Activated CD4-positive, alpha-beta T cell treated with anti-CD3 and anti-CD28 coated beads, Interleukin-2, amount 10 ng/mL, durations not matched to agents 7 days and 5 days (primary cell): ENCODE measurements around the gene SLX4IP. TPM values are rescaled to one million over a fixed set of nuclear protein-coding genes. Genes with fewer than 3 reads are reported as not detected.

Experiments used
- CTCF ChIA-PET: fragments of 350-600 bp; sonication (Branson Sonifier 250); formaldehyde crosslinking; loops from one replicate; lab custom pipeline; 2021; ENCODE audit warnings: antibody characterized with exemption; lab: Charles Lee
- POLR2A ChIA-PET: fragments of 350-600 bp; sonication (Branson Sonifier 250); formaldehyde crosslinking; loops from one replicate; lab custom pipeline; 2021; ENCODE audit warnings: antibody characterized with exemption; lab: Charles Lee
- DNase-seq: peaks from one replicate; pipeline ENCODE4 v3.0.0-alpha.2; 2020
- H3K27ac Mint-ChIP-seq: one replicate; pipeline ENCODE4 v1.8.0; 2021; ENCODE audit warnings: mild to moderate bottlenecking, moderate library complexity, mixed read lengths
- H3K27me3 Mint-ChIP-seq: one replicate; pipeline ENCODE4 v1.8.0; 2021; ENCODE audit warnings: mixed read lengths
- H3K36me3 Mint-ChIP-seq: one replicate; pipeline ENCODE4 v1.8.0; 2021; ENCODE audit warnings: low read depth, mixed read lengths
- H3K4me1 Mint-ChIP-seq: one replicate; pipeline ENCODE4 v1.8.0; 2021; ENCODE audit warnings: mixed read lengths
- H3K4me3 Mint-ChIP-seq: one replicate; pipeline ENCODE4 v1.8.0; 2021; ENCODE audit warnings: mild to moderate bottlenecking, moderate library complexity, mixed read lengths
- H3K9me3 Mint-ChIP-seq: one replicate; pipeline ENCODE4 v1.8.0; 2021; ENCODE audit warnings: mixed read lengths
- total RNA-seq, 2 experiments: library from RNA; stranded (reverse); gene quantifications; one replicate each; pipeline ENCODE4 v1.2.3, GENCODE V29; 2021

Gene SLX4IP
- total RNA-seq, 2 experiments from 2014 or later: 9.2 to 9.5 TPM

GRCh38 chr20:10508060-10508459 lies 73.0 kb downstream of the SLX4IP start:
- no peak for DNase-seq
- Mint-ChIP-seq H3K9me3 (no peaks in the 10 kb centered on the region), H3K36me3 (peaks cover 6% of the 10 kb centered on the region), H3K27me3 (no peaks in the 10 kb centered on the region), H3K27ac (no peak overlapping the region), H3K4me3 (no peak overlapping the region), H3K4me1 (peaks cover 24% of the 10 kb centered on the region)
- ChIA-PET POLR2A (no interaction called here), CTCF (no interaction called here)

GRCh38 chr20:10508468-10509251 lies 73.6 kb downstream of the SLX4IP start:
- POLR2A ChIA-PET: no interaction called here
- Mint-ChIP-seq H3K36me3 (peaks cover 6% of the 10 kb centered on the region), H3K27ac (no peak overlapping the region), H3K4me3 (no peak overlapping the region), H3K27me3 (no peaks in the 10 kb centered on the region), H3K4me1 (peaks cover 27% of the 10 kb centered on the region), H3K9me3 (no peaks in the 10 kb centered on the region)
- CTCF ChIA-PET: interaction anchor here (0.7 kb wide), 1 partner anchor 67 kb away, joined by 3 read pairs; no protein-coding TSS in a partner anchor
- no peak for DNase-seq

GRCh38 chr20:10509376-10509775 lies 74.3 kb downstream of the SLX4IP start:
- Mint-ChIP-seq H3K36me3 (peaks cover 6% of the 10 kb centered on the region), H3K27ac (no peak overlapping the region), H3K27me3 (no peaks in the 10 kb centered on the region), H3K9me3 (no peaks in the 10 kb centered on the region), H3K4me1 (peaks cover 29% of the 10 kb centered on the region), H3K4me3 (no peak overlapping the region)
- CTCF ChIA-PET: interaction anchor here (0.7 kb wide), 1 partner anchor 67 kb away, joined by 3 read pairs; no protein-coding TSS in a partner anchor
- DNase-seq: no peak
- POLR2A ChIA-PET: no interaction called here

GRCh38 chr20:10510216-10510615 lies 75.1 kb downstream of the SLX4IP start:
- POLR2A ChIA-PET: no interaction called here
- H3K27ac Mint-ChIP-seq: no peak overlapping the region
- CTCF ChIA-PET: interaction anchor here (1.3 kb wide), 1 partner anchor 76 kb away, joined by 5 read pairs; the partner anchor contains the start of genes MKKS and SLX4IP
- H3K4me3 Mint-ChIP-seq: no peak overlapping the region
- H3K9me3 Mint-ChIP-seq: no peaks in the 10 kb centered on the region
- H3K4me1 Mint-ChIP-seq: peaks cover 34% of the 10 kb centered on the region
- no peak for DNase-seq
- H3K36me3 Mint-ChIP-seq: peaks cover 6% of the 10 kb centered on the region
- no peaks in the 10 kb centered on the region for H3K27me3 Mint-ChIP-seq

GRCh38 chr20:10511170-10511508 lies 76.0 kb downstream of the SLX4IP start:
- Mint-ChIP-seq H3K4me1 (peaks cover 41% of the 10 kb centered on the region), H3K4me3 (no peak overlapping the region), H3K9me3 (no peaks in the 10 kb centered on the region), H3K27ac (peak overlapping the region; percentile 73), H3K27me3 (no peaks in the 10 kb centered on the region), H3K36me3 (peaks cover 6% of the 10 kb centered on the region)
- ChIA-PET POLR2A (no interaction called here), CTCF (interaction anchor here (0.8 to 2.3 kb wide), 3 partner anchors 19 to 77 kb away, joined by 3 to 6 read pairs (median 5); partner anchors contain the start of genes MKKS and SLX4IP)
- no peak for DNase-seq

- DNase-seq: peak; percentile 63
- Mint-ChIP-seq H3K9me3 (no peaks in the 10 kb centered on the region), H3K4me3 (no peak overlapping the region), H3K27me3 (no peaks in the 10 kb centered on the region), H3K36me3 (peaks cover 6% of the 10 kb centered on the region), H3K4me1 (peaks cover 40% of the 10 kb centered on the region), H3K27ac (peak overlapping the region; percentile 73)
- CTCF ChIA-PET: interaction anchor here (0.8 to 2.3 kb wide), 3 partner anchors 19 to 77 kb away, joined by 3 to 6 read pairs (median 5); partner anchors contain the start of genes MKKS and SLX4IP
- POLR2A ChIA-PET: no interaction called here
These were observed 76.6 kb downstream of the SLX4IP start for GRCh38 chr20:10511509-10512251.

GRCh38 chr20:10513061-10513460 lies 78.0 kb downstream of the SLX4IP start:
- Mint-ChIP-seq H3K27ac (no peak overlapping the region), H3K36me3 (peaks cover 6% of the 10 kb centered on the region), H3K27me3 (no peaks in the 10 kb centered on the region), H3K4me1 (peaks cover 36% of the 10 kb centered on the region), H3K4me3 (no peak overlapping the region), H3K9me3 (no peaks in the 10 kb centered on the region)
- ChIA-PET CTCF (interaction anchor here (0.6 to 2.3 kb wide), 4 partner anchors 9 to 78 kb away, joined by 3 to 6 read pairs (median 4); partner anchors contain the start of gene SLX4IP), POLR2A (interaction anchor here (0.9 kb wide), 1 partner anchor 79 kb away, joined by 3 read pairs; the partner anchor contains the start of gene MKKS)
- DNase-seq: no peak

- CTCF ChIA-PET: interaction anchor here (0.6 to 1.9 kb wide), 4 partner anchors 8 to 28 kb away, joined by 3 to 5 read pairs (median 4); no protein-coding TSS in a partner anchor
- Mint-ChIP-seq H3K27ac (no peak overlapping the region), H3K4me3 (no peak overlapping the region), H3K27me3 (no peaks in the 10 kb centered on the region), H3K9me3 (no peaks in the 10 kb centered on the region), H3K4me1 (peaks cover 38% of the 10 kb centered on the region), H3K36me3 (peaks cover 6% of the 10 kb centered on the region)
- POLR2A ChIA-PET: no interaction called here
- DNase-seq: no peak
These were observed 78.9 kb downstream of the SLX4IP start for GRCh38 chr20:10513931-10514575.

GRCh38 chr20:10516529-10516928 lies 81.4 kb downstream of the SLX4IP start:
- H3K36me3 Mint-ChIP-seq: peaks cover under 1% of the 10 kb centered on the region
- H3K4me1 Mint-ChIP-seq: peaks cover 53% of the 10 kb centered on the region
- no peak for DNase-seq
- POLR2A ChIA-PET: no interaction called here
- no peak overlapping the region for H3K4me3 Mint-ChIP-seq
- no peaks in the 10 kb centered on the region for H3K27me3 Mint-ChIP-seq
- CTCF ChIA-PET: interaction anchor here (1.0 to 1.4 kb wide), 3 partner anchors 8 to 41 kb away, joined by 3 read pairs; no protein-coding TSS in a partner anchor
- no peak overlapping the region for H3K27ac Mint-ChIP-seq
- H3K9me3 Mint-ChIP-seq: peaks cover 2% of the 10 kb centered on the region

- H3K4me1 Mint-ChIP-seq: peaks cover 46% of the 10 kb centered on the region
- no peak overlapping the region for H3K4me3 Mint-ChIP-seq
- H3K27me3 Mint-ChIP-seq: no peaks in the 10 kb centered on the region
- peaks cover 2% of the 10 kb centered on the region for H3K9me3 Mint-ChIP-seq
- ChIA-PET POLR2A (no interaction called here), CTCF (no interaction called here)
- DNase-seq: peak; percentile 27
- H3K27ac Mint-ChIP-seq: no peak overlapping the region
- H3K36me3 Mint-ChIP-seq: no peaks in the 10 kb centered on the region
These were observed 84.4 kb downstream of the SLX4IP start for GRCh38 chr20:10519361-10520046.

GRCh38 chr20:10520528-10520927 lies 85.4 kb downstream of the SLX4IP start:
- no peak overlapping the region for H3K27ac Mint-ChIP-seq
- POLR2A ChIA-PET: no interaction called here
- peaks cover 2% of the 10 kb centered on the region for H3K36me3 Mint-ChIP-seq
- peaks cover 45% of the 10 kb centered on the region for H3K4me1 Mint-ChIP-seq
- CTCF ChIA-PET: no interaction called here
- no peak overlapping the region for H3K4me3 Mint-ChIP-seq
- no peaks in the 10 kb centered on the region for H3K27me3 Mint-ChIP-seq
- DNase-seq: no peak
- H3K9me3 Mint-ChIP-seq: peaks cover 2% of the 10 kb centered on the region
